Muscle layer of colon (tissue), 2 donors: ENCODE results near the gene SLC2A5.

Experiments
- H3K27ac ChIP-seq: one replicate; pipeline ENCODE4 v1.7.0; 2013; ENCODE audit warnings: low read depth, mild to moderate bottlenecking, low read length, moderate library complexity
- H3K27me3 ChIP-seq, 2 donors: one replicate each; pipeline ENCODE4 v1.7.0; 2013; ENCODE audit warnings: low read length in 2 of 2, mild to moderate bottlenecking in 2 of 2; ENCODE audit not compliant: insufficient read depth in 2 of 2, control insufficient read depth in 1 of 2
- H3K36me3 ChIP-seq: one replicate; pipeline ENCODE4 v1.7.0; 2013; ENCODE audit warnings: mild to moderate bottlenecking, low read length; ENCODE audit not compliant: insufficient read depth
- H3K4me1 ChIP-seq: one replicate; pipeline ENCODE4 v1.7.0; 2013; ENCODE audit warnings: mild to moderate bottlenecking, low read length; ENCODE audit not compliant: insufficient read depth
- H3K4me3 ChIP-seq, 2 donors: one replicate each; pipeline ENCODE4 v1.7.0; 2013; ENCODE audit warnings: low read length in 2 of 2, low read depth in 1 of 2, mild to moderate bottlenecking in 1 of 2, moderate library complexity in 1 of 2
- H3K9ac ChIP-seq: one replicate; pipeline ENCODE4 v1.7.0; 2013; ENCODE audit warnings: low read length
- H3K9me3 ChIP-seq: one replicate; pipeline ENCODE4 v1.7.0; 2013; ENCODE audit warnings: mild to moderate bottlenecking, low read length
- donor health status: abdominal sarcoma.
- donor health status: Adenocarcinoma of cecum.

Gene SLC2A5

DNA sequence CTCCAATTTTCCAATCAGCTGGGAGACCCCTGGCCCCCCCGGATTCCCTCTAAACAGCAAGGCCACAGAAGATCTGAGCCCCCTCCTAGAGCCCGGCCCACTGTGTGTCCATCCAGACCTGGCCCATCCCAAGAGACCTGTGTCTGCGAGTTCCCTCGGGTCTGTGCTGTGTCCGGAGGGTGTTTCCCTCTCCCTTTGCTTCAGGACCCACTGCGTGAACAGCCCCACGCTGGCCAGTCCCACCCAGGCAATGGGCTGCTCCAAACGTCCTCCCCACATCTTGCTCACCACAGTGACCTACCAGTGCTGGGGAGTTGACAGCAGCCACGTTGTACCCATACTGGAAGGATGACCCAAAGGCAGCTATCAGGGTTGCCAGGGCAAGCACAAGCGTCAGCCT is 11.6 kb downstream of the SLC2A5 start:
- Histone ChIP-seq H3K4me1 (peaks cover 8% of the 10 kb centered on the region), H3K36me3 (no peaks in the 10 kb centered on the region), H3K27ac (no peak overlapping the region), H3K9me3 (no peaks in the 10 kb centered on the region), H3K9ac (no peak overlapping the region), H3K4me3 (no peak overlapping the region), H3K27me3 (no peaks in the 10 kb centered on the region)

DNA sequence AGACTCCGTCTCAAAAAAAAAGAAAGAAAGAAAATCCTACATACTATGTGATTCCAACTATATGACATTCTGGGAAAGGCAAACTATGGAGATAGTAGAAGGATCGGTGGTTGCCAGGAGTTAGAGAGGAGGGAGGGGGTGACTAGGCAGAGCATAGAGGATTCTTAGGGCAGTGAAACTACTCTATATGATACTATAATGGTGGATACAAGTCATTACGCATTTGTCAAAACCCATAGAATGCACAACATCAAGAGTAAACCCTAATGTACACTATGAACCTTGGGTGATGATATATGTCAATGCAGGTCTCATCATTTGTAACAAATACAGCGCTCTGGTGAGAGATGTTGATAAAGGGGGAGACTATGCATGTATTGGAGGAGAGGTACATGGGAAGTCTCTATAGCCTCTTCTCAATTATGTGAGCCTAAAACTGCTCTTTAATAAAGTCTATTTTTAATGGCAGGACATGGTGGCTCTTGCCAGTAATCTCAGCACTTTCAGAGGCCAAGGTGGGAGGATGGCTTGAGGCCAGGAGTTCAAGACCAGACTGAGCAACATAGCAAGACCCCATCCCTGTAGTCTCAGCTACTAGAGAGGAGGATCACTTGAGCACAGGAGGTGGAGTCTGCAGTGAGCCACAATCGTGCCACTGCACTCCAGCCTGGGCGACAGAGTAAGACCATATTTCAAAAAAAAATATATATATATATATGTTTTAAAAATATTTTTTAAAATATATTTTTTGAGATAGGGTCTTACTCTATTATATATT is 17.0 kb downstream of the SLC2A5 start:
- Histone ChIP-seq H3K27me3 (no peaks in the 10 kb centered on the region), H3K27ac (no peak overlapping the region), H3K36me3 (no peaks in the 10 kb centered on the region), H3K4me1 (no peaks in the 10 kb centered on the region), H3K4me3 (no peak overlapping the region), H3K9ac (no peak overlapping the region), H3K9me3 (no peaks in the 10 kb centered on the region)

DNA sequence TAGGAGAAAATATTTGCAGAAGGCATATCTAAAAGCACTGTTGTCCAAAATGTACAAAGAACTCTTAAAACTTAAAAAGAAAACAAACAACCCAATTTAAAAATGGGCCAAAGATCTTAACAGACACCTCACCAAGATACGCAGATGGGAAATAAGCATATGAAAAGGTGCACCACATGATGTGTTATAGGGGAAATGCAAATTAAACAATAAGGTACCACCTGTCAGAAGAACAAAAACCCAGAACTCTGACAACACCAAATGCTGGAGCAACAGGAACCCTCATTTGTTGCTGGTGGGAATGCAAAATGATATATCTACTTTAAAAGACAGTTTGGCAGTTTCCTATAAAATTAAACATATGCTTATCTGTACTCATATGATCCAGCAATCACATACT is 18.1 kb downstream of the SLC2A5 start:
- H3K9ac ChIP-seq: no peak overlapping the region
- no peaks in the 10 kb centered on the region for H3K36me3 ChIP-seq
- H3K27me3 ChIP-seq: no peaks in the 10 kb centered on the region
- no peak overlapping the region for H3K4me3 ChIP-seq
- H3K27ac ChIP-seq: no peak overlapping the region
- no peaks in the 10 kb centered on the region for H3K9me3 ChIP-seq
- no peaks in the 10 kb centered on the region for H3K4me1 ChIP-seq

- Histone ChIP-seq H3K27me3 (no peaks in the 10 kb centered on the region), H3K27ac (no peak overlapping the region), H3K36me3 (no peaks in the 10 kb centered on the region), H3K4me3 (no peak overlapping the region), H3K9ac (no peak overlapping the region), H3K9me3 (no peaks in the 10 kb centered on the region), H3K4me1 (no peaks in the 10 kb centered on the region)
These were observed 18.6 kb downstream of the SLC2A5 start for GRCh38 chr1:9050803-9051202.

GRCh38 chr1:9048551-9048950 is 20.9 kb downstream of the SLC2A5 start:
- H3K4me3 ChIP-seq: no peak overlapping the region
- no peaks in the 10 kb centered on the region for H3K9me3 ChIP-seq
- no peak overlapping the region for H3K9ac ChIP-seq
- H3K36me3 ChIP-seq: no peaks in the 10 kb centered on the region
- no peaks in the 10 kb centered on the region for H3K4me1 ChIP-seq
- no peaks in the 10 kb centered on the region for H3K27me3 ChIP-seq
- H3K27ac ChIP-seq: no peak overlapping the region

- Histone ChIP-seq H3K27ac (no peak overlapping the region), H3K27me3 (no peaks in the 10 kb centered on the region), H3K36me3 (no peaks in the 10 kb centered on the region), H3K9ac (no peak overlapping the region), H3K4me1 (no peaks in the 10 kb centered on the region), H3K4me3 (no peak overlapping the region), H3K9me3 (no peaks in the 10 kb centered on the region)
These were observed 22.4 kb downstream of the SLC2A5 start for GRCh38 chr1:9047019-9047418.

GRCh38 chr1:9045861-9046510 is 23.4 kb downstream of the SLC2A5 start:
- H3K9me3 ChIP-seq: no peaks in the 10 kb centered on the region
- H3K4me1 ChIP-seq: no peaks in the 10 kb centered on the region
- no peak overlapping the region for H3K27ac ChIP-seq
- no peaks in the 10 kb centered on the region for H3K27me3 ChIP-seq
- no peak overlapping the region for H3K4me3 ChIP-seq
- H3K9ac ChIP-seq: no peak overlapping the region
- H3K36me3 ChIP-seq: no peaks in the 10 kb centered on the region

DNA sequence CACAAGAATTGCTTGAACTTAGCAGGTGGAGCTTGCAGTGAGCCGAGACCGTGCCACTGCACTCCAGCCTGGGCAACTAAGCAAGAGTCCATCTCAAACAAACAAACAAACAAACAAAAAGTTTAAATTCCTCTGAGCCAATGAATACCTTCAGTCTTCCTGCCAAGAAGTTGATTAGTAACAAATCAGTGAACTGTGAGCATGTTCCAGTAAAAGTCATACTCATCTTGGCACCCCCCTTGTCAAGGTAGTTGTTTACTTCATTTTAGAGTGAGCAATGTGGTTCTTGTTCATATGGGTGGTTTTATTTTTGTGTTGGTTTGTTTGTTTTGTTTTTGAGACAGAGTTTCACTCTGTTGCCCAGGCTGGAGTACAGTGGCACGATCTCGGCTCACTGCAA is 25.2 kb downstream of the SLC2A5 start:
- Histone ChIP-seq H3K9ac (no peak overlapping the region), H3K36me3 (no peaks in the 10 kb centered on the region), H3K4me3 (no peak overlapping the region)

GRCh38 chr1:9042272-9042671 is 27.2 kb downstream of the SLC2A5 start:
- H3K9me3 ChIP-seq: no peaks in the 10 kb centered on the region
- H3K4me3 ChIP-seq: no peak overlapping the region
- no peaks in the 10 kb centered on the region for H3K36me3 ChIP-seq

More for the DNA sequence above, 25.2 kb downstream of the SLC2A5 start:
- no peaks in the 10 kb centered on the region for H3K9me3 ChIP-seq
- H3K27me3 ChIP-seq: peaks cover 0 to 7% of the 10 kb centered on the region in 2 donors
- H3K4me1 ChIP-seq: no peaks in the 10 kb centered on the region
- no peak overlapping the region for H3K27ac ChIP-seq

DNA sequence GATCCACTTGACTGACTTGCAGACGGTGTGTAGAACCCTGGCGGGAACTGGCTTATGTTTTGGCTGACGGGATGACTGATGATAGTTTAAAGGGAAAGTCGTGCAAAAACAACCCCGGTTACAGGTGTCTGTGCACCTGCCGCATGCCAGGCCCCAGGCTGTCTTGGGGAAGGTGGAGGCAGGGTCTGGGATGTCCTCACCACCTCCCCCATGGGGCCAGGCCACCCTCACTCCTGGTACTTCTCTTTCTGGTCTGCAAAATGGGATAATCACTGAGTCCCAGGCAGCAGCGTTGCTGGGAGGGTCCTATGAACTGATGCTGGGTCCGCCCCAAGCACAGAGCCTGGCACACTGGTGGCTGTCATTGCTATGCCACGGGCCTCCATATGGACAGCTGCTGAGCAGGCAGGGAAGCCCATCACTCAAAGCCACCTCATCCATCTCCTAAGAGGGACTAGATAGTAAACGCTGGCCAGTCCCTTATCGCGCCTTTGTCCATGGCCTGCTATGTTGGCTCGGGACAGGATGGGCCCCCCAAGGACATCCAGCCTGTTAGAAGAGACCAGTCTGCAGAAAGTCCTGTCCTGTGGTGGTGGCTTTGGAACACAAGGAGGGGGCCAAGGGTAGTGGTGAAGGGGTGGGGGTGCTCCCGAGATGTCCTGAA is 28.2 kb downstream of the SLC2A5 start:
- peaks cover 0 to 12% of the 10 kb centered on the region in 2 donors for H3K27me3 ChIP-seq
- no peaks in the 10 kb centered on the region for H3K4me1 ChIP-seq
- H3K4me3 ChIP-seq: no peak overlapping the region
- no peaks in the 10 kb centered on the region for H3K9me3 ChIP-seq
- H3K9ac ChIP-seq: no peak overlapping the region
- no peak overlapping the region for H3K27ac ChIP-seq
- H3K36me3 ChIP-seq: no peaks in the 10 kb centered on the region

More at GRCh38 chr1:9042272-9042671, 27.2 kb downstream of the SLC2A5 start:
- Histone ChIP-seq H3K27me3 (peaks cover 0 to 12% of the 10 kb centered on the region in 2 donors), H3K27ac (no peak overlapping the region), H3K4me1 (no peaks in the 10 kb centered on the region), H3K9ac (no peak overlapping the region)

DNA sequence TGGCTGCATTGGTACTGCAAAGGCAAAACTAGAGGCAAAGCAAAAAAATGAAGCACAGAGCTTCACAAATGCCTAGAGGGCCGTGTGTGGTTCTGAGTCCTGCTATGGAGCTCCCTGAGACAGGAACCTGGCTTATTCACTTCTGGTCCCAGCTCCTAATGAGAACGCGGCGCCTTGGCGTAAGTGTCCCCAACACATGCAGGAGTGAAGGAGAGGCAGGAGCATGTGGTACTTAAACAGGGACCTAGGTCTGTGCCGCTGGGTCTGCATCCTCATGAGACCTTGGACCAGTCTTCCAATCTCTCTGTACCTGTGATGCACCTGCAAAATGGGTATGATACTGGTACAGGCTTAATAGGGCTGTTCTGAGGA is 28.8 kb downstream of the SLC2A5 start:
- no peak overlapping the region for H3K27ac ChIP-seq
- no peak overlapping the region for H3K4me3 ChIP-seq
- H3K4me1 ChIP-seq: no peaks in the 10 kb centered on the region
- peaks cover 0 to 12% of the 10 kb centered on the region in 2 donors for H3K27me3 ChIP-seq
- H3K9ac ChIP-seq: no peak overlapping the region
- H3K9me3 ChIP-seq: no peaks in the 10 kb centered on the region
- no peaks in the 10 kb centered on the region for H3K36me3 ChIP-seq
